HG02763 (cell line): Measurements from ENCODE around the gene ANGEL1.
A peak's percentile ranks its signal among the peaks of the same experiment; 100 is the strongest.

Experiments used
- ATAC-seq: cut with Tn5 transposase; IDR thresholded peaks from one replicate; pipeline ENCODE4 v1.9.1; 2021; ENCODE audit warnings: mild to moderate bottlenecking, moderate library complexity; ENCODE audit not compliant: unreplicated experiment

Gene ANGEL1, protein sequence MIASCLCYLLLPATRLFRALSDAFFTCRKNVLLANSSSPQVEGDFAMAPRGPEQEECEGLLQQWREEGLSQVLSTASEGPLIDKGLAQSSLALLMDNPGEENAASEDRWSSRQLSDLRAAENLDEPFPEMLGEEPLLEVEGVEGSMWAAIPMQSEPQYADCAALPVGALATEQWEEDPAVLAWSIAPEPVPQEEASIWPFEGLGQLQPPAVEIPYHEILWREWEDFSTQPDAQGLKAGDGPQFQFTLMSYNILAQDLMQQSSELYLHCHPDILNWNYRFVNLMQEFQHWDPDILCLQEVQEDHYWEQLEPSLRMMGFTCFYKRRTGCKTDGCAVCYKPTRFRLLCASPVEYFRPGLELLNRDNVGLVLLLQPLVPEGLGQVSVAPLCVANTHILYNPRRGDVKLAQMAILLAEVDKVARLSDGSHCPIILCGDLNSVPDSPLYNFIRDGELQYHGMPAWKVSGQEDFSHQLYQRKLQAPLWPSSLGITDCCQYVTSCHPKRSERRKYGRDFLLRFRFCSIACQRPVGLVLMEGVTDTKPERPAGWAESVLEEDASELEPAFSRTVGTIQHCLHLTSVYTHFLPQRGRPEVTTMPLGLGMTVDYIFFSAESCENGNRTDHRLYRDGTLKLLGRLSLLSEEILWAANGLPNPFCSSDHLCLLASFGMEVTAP

DNA sequence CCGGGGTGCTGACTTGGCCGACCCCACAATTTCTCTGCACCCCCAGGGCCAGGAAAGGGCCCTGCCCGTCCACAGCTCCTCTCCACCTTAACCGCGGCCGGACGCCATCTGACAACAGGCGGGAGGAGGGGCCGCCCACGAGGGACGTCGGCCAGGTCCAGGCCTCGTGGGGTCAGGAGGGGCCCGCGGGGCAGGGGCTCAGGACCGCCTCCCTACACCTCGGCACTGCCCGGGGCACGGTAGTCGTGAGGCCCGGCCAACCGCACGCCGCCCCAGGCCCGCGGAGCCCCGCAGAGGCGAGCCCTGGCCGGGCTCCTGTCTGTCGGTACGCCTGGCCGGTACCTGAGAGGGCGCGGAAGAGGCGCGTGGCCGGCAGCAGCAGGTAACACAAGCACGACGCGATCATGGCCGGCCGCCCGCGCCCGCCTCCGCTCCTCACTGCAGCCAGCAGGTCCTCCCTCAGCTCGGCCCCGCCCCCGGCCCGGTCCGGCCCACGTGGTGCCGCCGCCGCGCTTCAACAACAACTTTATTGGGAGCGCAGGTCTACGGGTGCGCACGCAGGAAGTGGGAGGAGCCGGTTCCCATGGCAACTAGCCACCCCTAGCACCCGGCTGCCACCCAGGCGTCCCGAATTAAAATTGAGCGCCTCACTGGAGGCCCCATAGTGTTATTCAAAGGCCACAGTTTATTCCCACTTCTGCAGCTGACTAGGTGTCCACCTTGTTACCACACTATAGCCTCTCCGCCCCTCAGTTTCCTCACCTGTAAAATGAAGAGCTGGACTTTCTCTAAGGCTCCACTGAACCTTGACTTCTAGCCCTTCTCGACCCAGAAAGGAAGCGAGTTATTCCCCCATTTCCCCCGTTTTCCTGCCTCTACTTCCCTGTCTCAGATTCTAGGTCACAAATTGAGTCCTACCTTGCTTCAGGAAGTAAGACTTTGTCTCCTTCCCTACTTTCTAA lies at the start of gene ANGEL1:
Gene ANGEL1 (minus strand): TSS at position 461 of the 962 bp plus-strand sequence. CDS start 55 bp downstream, at position 406.
- ATAC-seq: peak; percentile 88

DNA sequence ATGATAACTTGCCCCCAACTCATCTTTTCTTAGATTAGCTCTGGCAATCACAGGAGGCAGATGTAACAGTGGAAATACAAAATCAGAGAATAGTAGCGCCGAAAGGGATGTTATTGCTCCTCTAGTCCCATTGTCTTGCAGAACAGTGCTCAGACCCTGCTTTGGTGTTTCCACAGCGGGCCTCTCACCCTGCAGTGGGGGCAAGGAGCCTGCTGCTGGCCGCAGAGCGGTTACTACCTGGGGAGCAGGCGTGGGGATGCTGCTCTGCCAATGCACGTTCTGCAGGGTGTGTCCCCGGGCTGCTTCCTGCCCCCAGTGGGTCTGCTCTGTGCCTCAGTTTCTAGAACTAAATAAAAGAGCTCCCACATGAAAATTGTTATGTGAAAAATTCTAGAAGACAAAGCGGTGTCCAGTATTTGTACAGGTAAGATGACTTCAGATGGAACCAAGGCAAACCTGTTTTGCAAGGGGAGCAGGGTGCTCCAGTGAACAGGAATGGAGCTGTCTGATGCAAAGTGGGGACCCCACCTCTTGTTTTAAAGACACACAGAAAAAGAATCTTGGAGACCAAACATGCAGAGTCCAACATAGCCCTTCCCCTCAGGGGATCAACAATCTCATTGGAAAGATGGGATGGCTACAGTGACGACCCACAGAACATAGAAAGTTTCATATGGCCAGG lies 49.0 kb upstream of the ANGEL1 start:
- ATAC-seq: no peak

DNA sequence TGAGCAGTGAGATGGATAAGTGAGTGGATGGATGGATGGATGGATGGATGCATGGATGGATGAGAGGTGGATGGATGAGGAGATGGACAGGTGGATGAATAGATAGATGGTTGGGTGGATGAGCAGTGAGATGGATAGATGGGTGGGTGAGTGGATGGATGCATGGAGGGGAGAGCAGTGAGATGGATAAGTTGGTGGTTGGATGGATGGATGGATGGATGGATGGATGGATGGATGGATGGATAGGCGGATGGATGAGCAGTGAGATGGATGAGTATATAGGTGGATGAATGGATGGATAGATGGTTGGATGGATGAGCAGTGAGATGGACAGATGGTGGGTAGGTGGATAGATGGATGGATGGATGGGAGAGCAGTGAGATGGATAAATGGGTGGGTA lies 44.1 kb upstream of the ANGEL1 start:
- no peak for ATAC-seq

DNA sequence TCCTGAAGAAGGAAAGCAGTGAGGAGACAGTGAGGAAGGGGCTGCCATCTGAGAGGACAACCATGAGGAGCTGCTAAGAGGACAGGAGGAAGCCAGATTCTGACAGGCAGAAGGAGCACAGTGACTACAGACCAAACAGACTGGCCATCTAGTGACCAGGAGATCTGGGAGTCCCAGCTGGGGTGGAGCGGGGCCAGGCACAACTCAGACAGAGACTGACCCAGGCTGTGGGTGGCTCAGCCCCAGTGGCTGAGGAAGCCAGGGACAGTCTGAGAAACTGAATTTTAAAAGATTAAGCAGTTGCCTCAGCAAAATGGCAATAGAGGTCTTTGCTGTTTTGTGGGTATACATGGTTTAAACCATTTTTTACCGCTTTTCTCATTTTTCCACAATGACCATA lies 42.4 kb upstream of the ANGEL1 start:
- no peak for ATAC-seq

DNA sequence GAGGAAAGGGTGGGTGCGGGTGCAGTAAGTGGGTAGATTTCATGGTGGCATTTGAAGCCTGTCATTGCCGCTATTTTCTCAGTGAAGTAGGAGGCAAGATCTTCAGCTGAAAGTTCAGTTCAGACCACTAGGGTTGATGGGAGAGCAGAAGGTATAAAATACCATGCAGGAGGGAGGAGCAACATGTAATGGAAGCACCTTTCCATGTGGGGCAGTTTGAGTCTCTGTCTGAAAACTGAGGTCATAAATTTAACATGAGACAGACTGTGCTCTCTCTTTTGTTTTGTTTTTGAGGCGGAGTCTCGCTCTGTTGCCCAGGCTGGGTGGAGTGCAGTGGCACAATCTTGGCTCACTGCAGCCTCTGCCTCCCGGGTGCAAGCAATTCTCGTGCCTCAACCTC lies 36.2 kb upstream of the ANGEL1 start:
- ATAC-seq: no peak

DNA sequence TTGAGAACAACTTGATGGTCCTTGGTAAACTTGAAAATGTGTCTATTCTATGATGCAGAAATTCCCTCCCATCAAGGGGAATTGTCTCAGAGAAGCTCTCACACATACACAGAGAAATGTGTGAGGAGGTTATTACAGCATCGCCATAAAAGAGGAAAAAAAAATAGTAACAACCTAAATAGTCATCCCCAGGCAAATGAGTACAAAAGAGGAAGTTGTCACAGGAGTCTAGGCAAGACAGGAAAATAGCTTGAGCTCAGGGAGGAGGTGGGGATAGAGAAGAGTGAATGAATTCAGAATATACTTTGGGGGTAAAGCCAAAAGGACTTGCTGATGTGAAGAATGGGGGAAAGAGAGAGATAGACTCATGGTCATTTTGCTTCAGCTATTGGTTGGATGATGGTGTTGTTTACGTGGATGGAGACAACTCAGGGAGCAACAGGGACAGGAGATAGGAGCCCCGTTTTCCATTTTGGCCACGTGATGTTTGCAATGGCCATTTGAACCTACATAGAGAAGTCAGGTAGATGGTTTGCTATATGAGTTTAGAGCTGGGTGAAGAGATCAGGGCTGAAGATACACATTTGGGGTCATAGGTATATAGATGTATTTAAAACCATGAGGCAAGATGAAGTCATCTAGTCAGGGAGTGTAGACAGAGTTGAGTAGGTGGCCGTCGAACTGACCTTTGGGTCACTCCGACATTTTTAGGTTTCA lies 33.8 kb upstream of the ANGEL1 start:
- no peak for ATAC-seq

DNA sequence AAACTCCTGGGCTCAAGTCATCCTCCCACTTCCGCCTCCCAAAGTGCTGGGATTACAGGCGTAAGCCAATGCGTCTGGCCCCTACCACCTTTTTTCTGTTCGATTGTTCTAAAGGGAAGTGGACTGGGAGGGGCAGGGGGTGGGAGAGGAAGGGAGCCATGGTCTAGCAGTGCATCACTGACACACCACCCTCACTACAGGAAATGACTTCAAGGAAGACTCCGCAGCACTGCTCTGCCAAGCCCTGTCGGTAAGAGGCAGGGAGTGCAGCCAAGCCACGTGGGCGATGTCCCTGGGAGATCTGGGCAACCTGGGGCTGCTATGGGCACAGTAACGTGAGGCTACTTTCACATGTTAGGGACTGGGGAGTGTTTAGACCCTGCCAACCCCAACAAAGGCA lies 31.5 kb upstream of the ANGEL1 start:
- no peak for ATAC-seq

DNA sequence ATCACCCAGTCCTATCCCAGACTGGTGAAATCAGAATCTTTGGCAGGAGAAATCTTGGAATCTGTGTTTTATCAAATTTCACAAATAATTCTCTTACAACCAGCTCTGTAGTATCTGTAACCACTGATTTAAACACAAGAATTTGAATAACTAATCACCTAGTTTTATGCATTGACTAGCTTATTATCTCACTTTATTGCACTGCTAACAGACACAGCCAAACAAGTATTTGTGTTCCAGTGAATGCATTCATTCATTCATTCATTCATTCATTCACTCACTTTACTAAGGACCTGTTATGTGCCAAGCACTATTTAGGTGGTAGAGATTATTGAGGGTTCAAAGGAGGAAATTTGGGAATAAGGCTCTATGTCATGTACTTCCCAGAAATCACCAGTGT lies 29.7 kb upstream of the ANGEL1 start:
- no peak for ATAC-seq

DNA sequence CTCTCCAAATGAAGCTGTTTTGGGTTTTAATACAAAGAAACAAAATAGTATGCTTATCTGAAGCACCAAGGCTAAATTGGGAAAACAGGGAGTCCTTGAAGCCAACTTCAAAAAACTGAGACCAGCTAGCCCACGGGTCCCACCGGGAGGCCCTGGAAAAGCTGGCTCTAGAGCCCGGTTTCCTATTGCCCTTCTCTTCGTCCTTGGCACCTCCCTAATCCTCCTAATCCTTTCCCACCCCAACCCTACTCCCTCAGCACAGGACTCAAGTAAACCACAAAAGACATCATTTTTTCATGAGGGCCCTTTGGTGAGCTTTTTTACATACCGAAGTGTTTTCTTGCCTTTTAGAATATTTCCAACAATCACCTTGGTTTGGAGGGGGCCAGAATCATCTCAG lies 24.8 kb upstream of the ANGEL1 start:
- no peak for ATAC-seq

DNA sequence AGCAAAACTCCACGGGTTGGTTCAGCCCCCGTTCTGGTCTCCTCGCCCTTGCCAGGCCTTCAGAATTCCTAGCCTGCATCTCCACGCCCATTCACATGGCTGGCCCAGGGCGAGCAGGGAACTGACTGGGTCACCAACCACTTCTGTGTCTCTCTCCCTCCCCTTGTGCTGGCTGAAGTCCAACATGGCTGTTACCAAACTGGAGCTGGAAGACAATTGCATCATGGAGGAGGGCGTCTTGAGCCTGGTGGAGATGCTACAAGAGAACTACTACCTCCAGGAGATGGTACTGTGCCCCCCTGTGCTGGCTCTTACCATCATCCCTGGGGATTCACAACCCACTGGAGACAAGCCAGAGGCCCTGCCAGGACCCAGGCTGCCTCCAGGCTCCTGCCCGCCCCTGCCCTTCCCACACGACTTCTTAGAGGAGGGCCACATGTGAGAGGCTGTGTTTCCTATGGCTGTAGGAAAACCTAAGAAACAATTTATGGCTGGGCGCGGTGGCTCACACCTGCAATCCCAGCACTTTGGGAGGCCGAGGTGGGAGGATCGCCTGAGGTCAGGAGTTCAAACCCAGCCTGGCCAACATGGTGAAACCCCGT lies 23.4 kb upstream of the ANGEL1 start:
- ATAC-seq: no peak

DNA sequence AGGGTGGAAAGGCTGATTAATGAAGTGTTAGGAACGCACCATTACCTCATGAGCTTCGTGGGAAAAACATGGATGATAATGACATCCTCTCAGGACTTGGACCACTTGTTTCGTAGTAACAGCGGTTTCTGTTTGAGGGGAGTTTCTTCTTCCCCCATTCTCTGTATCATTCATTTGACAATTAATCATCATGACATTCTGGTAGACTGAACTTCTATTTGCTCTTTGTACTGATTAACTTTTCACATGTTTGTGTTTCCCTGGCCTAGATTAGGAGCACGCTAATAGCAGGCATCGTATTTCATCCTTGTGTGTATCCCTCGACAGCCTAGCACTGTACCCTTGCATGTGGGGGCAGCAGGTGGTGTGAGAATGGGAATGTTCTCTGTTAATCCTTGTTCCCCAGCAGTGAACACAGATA lies 21.6 kb upstream of the ANGEL1 start:
- ATAC-seq: no peak

DNA sequence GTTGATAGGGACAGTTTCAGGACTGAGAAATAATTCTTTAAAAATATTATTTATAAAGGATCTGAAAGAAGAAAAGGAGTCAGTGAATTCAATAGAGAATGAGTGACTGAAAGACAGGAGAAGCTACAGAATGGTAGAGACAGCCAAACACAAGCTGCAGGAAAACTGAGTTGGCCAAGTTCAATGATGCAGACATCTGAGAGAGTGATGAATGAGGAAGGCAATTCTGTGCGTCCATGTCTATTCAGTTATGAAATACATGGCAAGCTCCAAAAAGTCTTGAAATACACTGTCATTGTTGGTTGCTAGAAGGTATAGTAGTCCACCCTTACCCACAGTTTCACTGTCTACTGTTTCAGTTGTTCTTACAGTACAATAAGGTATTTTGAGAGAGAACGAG lies 20.3 kb upstream of the ANGEL1 start:
- ATAC-seq: no peak

DNA sequence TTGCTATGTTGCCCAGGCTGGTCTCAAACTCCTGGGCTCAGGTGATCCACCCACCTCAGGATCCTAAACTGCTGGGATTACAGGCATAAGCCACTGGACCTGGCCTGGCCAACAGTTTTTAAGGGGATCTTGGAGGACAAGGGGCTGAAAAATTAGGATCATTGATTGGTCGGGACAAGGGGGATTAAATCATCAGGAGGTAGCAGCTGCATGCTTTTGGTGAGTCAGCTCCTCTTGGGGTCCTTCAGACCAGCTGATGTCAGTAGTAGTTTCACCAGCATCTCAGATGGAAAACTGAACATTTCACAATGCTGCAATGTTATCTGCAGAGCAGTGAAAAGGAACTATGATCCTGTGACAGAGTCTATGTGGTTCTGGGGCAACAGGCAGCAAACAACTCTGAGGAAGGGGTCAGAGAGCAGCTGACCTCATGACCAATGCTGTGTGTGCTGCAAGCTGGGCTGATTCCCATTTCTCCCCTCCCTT lies 19.9 kb upstream of the ANGEL1 start:
- no peak for ATAC-seq

DNA sequence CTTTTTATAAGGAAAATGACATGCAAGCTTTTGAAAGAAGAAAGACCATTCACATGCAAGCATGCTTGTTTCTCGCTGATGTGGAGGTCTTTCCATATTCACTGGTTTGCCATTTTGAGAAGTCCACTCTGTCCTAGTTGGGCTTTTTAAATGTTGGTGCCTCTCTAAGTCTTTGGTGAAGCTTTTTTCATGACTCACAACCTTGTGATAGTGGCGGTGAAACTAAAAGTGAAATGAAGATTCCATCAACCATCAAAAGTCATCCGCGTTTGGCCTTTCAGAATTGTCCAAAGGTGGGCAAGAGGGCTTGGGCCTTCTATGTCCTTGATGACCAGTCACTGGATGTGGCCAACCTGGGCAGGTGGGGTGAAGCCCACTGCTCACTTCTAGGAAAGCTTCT lies 17.9 kb upstream of the ANGEL1 start:
- ATAC-seq: no peak

DNA sequence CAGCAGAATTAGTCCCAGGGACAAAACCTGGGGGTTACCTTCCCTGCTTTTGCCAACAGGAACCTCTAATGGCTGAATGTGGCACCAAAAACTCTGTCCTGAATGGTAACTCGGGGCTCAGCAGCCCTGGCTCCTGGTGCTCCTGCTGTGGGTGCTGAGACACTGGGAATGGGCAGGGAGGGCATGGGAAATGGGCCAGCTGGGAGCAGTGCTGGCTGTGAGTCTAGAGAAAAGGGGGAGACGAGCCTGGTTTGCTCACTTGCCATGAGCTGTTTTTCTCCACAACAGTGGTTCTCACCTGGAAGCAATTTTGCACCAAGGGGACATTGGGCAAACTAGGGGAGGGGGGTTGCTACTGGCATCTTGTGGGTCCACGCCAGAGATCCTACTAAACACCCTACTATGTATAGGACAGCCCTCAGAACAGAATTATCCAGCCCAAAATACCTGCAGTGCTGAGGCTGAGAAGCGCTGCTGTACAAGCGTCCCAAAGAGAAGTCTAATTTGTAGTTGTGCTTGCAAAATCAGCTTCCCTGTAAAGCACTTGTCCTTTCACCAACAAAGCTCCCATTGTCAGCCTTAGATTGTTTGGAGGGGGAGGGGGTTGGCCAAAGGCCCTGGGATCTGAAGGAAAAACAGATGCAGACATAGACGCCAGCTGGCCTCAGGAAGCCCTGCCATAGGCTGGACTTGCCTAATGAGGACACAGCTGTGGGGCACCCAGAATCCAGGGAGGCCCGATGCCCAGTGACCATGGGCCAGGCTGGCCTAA lies 17.2 kb upstream of the ANGEL1 start:
- no peak for ATAC-seq

DNA sequence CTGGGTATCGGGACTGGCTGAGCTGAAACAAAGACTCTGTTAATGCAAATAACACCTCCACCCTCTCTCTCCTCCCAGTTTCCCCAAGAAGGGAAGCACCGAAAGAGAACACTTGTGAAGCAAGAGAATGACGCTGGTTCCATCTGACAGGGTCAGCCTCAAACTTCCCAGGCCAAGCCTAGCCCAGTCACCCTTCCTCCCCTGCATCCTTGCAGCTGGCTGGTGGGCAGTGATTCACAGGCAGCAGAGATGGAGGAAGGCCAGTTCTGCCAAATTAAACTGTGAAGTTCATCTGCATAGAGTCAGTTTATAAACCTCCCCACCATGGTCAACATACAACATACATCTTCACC lies 16.3 kb upstream of the ANGEL1 start:
- no peak for ATAC-seq

DNA sequence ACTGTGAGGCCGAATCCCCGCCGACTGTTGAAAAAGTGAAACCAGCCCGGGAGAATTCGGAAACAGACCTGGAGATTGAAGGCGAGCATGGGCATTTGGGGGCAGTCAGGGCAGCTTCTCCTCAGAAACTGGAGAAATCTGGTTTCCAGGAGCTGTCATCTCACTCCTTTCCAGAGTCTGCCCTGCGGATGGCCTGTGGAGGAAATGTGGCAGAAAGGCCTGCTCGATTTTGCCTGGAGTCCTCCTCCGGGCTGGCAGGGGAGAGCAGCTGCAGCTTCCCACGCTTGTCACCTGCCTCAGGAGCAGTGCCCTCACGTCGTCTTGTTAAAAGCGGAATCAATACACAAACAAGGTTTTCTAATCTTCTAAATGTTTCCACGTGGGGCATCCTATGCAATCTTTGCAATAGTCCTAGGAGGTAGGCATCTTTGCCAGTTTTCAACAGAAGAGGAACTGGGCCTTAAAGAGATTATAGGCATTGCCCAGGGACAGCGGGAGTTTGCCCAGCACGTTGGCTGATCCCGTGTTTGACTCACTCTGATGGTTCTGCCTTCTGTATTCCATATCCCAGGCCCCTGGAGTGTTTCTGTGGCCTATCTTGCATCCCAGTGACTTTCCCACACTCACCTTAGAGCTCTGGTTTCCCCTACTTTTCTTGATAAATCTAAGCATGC lies 15.8 kb upstream of the ANGEL1 start:
- ATAC-seq: no peak

DNA sequence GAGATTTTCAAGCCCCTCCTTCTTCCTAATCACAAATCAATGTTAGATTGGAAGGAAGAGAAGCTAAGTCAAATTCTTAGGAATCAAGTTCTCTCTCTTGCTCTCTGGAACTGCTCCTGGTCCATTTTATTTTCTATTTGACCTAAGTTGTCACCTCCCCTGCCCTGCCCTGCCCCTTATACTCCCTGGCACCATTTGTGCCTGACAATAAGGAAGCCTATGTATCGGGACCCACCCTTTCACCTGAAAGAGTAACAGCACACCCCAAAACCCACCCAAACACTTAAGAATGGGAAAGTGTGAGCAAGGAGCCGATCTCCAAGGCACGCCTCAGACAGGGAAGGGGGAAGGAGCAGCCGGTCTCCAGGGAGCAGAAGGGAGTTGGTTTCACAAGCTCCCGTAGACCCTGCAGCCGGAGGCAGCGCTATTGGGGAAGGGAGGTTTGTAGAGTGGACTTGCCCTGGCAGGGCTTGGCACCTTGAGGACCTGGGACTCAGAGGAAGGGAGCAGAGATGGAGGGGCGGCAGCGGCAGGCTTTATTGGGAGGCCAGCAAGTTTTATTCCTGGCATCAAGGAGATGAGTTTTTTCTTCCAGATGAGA lies 15.1 kb upstream of the ANGEL1 start:
- ATAC-seq: no peak
